Muscle layer of duodenum (tissue), 2 donors: Measurements from ENCODE around the gene NCS1.

Source experiments
- H3K27ac ChIP-seq: one replicate; pipeline ENCODE4 v1.7.0; 2013; ENCODE audit warnings: mild to moderate bottlenecking, low read length
- H3K27me3 ChIP-seq: one replicate; pipeline ENCODE4 v1.7.0; 2013; ENCODE audit warnings: low read depth, mild to moderate bottlenecking, control low read depth, low read length
- H3K36me3 ChIP-seq, 2 donors: one replicate each; pipeline ENCODE4 v1.7.0; 2013; ENCODE audit warnings: low read length in 2 of 2, control low read depth in 1 of 2, mild to moderate bottlenecking in 1 of 2; ENCODE audit not compliant: insufficient read depth in 2 of 2, control insufficient read depth in 1 of 2
- H3K4me1 ChIP-seq, 2 donors: one replicate each; pipeline ENCODE4 v1.7.0; 2013; ENCODE audit warnings: low read length in 2 of 2, mild to moderate bottlenecking in 2 of 2, control low read depth in 1 of 2, moderate library complexity in 1 of 2; ENCODE audit not compliant: insufficient read depth in 2 of 2, control insufficient read depth in 1 of 2
- H3K4me3 ChIP-seq, 2 donors: one replicate each; pipeline ENCODE4 v1.7.0; 2013; ENCODE audit warnings: low read length in 2 of 2, low read depth in 1 of 2, mild to moderate bottlenecking in 1 of 2
- H3K9me3 ChIP-seq, 2 donors: one replicate each; pipeline ENCODE4 v1.7.0; 2013; ENCODE audit warnings: low read length in 2 of 2, control low read depth in 1 of 2, mild to moderate bottlenecking in 1 of 2; ENCODE audit not compliant: control insufficient read depth in 1 of 2
- donor health status: healthy.

NCS1 gene

DNA sequence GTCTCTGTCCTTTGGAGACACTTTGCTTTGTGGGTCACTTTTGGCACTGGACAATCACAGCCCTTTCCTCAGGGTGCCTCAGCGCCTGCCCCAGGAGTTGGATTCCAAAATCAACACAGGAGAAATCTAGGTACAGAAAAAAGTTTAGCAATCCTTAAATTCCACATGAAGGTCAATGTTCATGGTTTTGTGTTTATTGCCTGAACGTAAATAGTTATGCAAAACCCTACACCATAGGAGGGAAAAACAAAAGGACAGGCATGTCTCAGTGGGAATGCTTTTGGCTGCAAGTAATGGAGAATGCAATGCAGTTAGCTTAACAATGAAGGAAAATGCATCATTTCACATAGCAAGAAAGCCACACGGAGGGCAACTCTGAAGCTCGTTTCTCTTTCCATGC lies 86.8 kb downstream of the NCS1 start:
- H3K9me3 ChIP-seq = no peaks in the 10 kb centered on the region
- peaks cover under 1% of the 10 kb centered on the region for H3K27me3 ChIP-seq

DNA sequence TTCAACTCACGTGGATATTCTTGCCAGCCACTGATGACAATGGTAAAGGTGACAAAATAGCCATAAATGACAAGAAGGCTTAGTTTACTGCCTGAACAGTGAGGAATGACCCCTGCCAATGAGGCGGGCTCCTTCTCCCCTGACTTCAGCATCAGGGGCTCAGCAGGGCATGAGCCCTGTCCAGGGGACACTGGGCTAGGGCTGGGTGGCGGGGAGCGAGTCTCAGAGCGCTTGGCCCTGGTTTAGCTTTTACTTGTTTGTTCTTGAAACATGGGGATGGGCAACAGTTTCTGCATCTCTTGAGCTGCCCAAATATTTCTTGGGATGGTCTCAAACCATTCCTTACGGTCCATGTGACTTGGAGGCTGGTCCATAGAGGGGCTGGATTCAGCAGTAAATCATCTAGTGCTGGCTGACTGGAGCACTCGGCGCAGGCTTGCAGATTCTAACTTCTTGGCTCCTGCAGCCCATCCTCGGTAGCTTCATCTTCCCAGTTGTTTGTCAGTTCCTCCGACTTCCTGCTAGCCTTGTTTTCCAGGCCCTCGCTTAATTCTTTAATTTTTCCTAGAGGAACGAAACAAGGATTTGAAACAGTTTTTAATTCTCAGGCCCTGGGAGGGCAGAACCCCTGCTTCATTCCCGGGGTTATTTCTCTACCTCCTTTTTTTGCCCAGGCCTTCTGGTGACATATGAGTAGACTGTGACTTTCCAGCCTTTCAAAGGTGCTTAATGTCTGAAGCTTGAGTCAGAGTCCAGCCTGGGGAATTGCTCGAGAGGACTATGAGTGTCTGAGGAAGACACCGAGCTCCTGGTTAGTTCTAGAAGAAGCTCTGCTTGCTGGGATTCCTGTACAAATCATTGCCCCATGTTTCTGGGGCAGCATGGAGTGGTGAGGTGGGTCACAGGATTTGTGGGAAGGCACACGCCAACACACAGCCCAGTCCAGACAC lies 88.9 kb downstream of the NCS1 start:
- Histone ChIP-seq H3K27ac (peak overlapping the region; percentile 68), H3K27me3 (peaks cover 12% of the 10 kb centered on the region), H3K4me3 (no peak overlapping the region), H3K36me3 (no peaks in the 10 kb centered on the region), H3K4me1 (peaks cover 0 to 22% of the 10 kb centered on the region in 2 donors), H3K9me3 (no peaks in the 10 kb centered on the region)

More for the DNA sequence above, 86.8 kb downstream of the NCS1 start:
- Histone ChIP-seq H3K4me3 (no peak overlapping the region), H3K27ac (no peak overlapping the region), H3K36me3 (no peaks in the 10 kb centered on the region), H3K4me1 (peaks cover 0 to 8% of the 10 kb centered on the region in 2 donors)

DNA sequence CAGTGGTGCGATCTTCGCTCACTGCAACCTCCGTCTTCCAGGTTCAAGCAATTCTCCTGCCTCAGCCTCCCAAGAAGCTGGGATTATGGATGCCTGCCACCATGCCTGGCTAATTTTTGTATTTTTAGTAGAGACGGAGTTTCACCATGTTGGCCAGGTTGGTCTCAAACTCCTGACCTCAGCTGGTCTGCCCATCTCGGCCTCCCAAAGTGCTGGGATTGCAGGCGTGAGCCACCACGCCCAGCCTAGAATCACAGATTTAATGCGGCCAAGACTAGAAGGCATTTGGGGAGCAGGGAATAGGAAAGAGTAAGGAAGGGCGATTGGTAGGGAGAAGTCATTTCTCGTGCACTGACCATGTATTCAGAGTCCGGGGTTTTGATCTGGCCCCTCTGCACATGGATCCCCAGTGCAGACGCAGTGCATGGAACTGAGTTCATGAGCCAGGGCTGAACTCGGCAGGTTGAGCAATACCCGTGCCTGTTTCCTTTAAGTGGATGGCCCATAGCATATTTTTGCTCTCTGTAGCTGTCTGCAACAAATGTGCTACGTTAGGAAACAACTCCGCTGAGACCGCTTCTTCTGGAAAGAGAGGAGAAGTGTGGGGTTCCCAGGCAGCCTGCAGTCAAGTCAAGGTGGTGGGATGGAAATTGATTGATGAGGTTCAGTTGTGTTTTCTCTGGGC lies 90.0 kb downstream of the NCS1 start:
- Histone ChIP-seq H3K9me3 (no peaks in the 10 kb centered on the region), H3K36me3 (no peaks in the 10 kb centered on the region), H3K27ac (no peak overlapping the region), H3K4me3 (no peak overlapping the region), H3K4me1 (peaks cover 0 to 22% of the 10 kb centered on the region in 2 donors), H3K27me3 (peaks cover 19% of the 10 kb centered on the region)

DNA sequence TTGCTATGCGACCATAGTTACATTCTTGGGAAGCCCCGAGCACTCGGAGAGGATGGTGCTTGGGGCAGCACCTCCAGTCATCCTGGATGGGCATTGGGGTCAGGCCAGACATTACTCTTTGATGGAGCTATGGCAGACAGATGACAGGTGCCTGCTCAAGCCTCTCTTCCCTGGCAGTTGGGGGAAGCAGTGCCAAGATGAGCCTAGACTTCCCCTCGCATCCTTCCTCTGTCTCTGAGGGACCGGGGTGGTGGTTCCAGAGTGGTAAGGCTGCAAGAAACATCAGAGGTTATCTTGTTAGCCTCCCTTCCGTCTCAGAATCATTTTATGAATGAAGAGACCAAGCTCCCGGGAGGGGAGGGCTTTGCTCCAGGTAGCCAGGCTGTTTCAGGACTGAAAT lies 90.6 kb downstream of the NCS1 start:
- peaks cover under 1 to 26% of the 10 kb centered on the region in 2 donors for H3K4me1 ChIP-seq
- no peak overlapping the region for H3K27ac ChIP-seq
- peaks cover 19% of the 10 kb centered on the region for H3K27me3 ChIP-seq
- H3K4me3 ChIP-seq = no peak overlapping the region
- no peaks in the 10 kb centered on the region for H3K9me3 ChIP-seq
- H3K36me3 ChIP-seq = no peaks in the 10 kb centered on the region

DNA sequence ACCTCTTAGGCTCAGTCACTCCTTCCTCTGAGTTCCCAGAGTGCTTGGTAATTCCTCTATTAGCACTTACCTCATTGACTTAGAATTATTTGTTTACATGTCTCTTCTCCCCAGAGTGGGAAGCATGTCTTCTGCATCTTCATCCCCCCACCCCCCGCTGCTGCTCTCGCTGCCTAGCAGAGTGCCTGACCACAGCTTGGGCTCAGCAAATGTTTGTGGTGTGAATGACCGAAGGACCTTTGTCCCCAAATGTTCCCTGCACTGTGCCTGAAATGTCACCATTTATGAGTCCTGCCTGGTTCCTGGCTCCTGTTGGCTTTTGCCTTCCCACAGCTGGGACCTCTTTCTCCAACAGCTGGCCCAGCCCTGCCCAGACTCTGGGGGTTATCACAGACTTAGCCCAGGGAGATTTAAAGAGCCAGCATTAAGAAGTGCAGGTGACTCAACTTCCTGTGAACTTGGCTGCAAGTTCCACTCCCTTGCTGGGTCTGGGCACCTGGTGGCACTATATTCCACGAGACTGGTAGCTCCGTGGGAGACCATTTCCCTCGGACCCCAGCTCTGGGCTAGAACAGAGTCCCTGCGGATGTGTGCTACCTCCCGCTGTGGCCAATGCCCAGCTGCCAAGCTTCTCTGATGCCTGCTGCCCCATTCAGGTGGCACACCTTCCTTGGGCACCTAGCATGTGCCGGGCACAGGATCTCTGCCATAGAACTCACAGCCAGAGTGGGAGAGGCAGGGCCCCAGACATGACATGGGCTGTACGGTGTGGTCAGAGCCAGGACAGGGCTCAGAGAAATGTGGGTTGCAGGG lies 91.6 kb downstream of the NCS1 start:
- H3K4me3 ChIP-seq = no peak overlapping the region
- H3K36me3 ChIP-seq = no peaks in the 10 kb centered on the region
- H3K27me3 ChIP-seq = peaks cover 19% of the 10 kb centered on the region
- H3K4me1 ChIP-seq = peaks cover 6 to 36% of the 10 kb centered on the region in 2 donors
- no peak overlapping the region for H3K27ac ChIP-seq
- no peaks in the 10 kb centered on the region for H3K9me3 ChIP-seq

DNA sequence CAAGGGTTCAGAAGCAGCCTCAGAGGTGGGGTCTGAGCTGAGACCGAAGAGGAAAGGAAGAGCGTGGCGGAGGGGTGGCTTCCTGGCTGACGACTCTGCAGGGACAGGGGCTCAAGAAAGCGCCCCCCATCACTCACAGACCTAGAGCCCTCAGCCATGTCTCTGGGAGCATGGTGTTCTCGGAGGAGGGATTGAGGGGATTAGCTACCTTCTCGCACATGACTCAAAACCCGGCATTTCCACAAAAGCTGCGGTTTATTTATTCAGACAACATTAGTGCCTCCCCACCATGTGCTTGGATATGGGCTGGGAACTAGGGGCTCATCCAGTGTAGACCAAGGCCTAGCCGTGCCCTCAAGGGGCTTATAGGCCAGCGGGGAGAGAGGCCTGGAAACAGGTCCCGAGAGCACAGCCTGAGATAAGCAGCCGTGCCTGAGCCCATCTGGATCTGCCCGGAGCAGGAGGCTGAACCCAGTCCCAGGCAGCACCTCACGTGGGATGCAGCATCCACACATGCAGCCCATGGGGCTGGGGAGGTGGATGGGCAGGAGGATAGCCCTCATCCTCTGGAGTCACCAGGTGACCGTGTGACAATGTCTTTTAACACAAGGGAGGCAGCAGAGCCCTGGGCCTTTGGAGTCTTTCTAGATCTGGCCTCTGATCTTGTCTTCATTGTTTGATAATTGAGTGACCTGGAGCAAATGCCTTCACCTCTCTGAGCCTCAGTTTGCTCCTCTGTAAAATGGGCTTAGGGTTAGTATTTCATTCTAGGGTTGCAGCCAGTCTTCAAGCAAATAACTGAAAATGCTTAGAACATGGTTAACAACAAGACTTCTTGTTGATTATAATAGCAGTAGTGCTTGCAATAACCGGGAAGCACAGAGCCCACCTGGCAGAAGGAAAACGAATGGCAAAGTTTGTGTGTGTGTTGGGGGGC lies 92.5 kb downstream of the NCS1 start:
- Histone ChIP-seq H3K27me3 (peaks cover 19% of the 10 kb centered on the region), H3K4me3 (peak overlapping the region in 1 of 2 donors; percentile 71), H3K4me1 (peaks cover 6 to 37% of the 10 kb centered on the region in 2 donors), H3K27ac (no peak overlapping the region), H3K36me3 (no peaks in the 10 kb centered on the region), H3K9me3 (no peaks in the 10 kb centered on the region)

DNA sequence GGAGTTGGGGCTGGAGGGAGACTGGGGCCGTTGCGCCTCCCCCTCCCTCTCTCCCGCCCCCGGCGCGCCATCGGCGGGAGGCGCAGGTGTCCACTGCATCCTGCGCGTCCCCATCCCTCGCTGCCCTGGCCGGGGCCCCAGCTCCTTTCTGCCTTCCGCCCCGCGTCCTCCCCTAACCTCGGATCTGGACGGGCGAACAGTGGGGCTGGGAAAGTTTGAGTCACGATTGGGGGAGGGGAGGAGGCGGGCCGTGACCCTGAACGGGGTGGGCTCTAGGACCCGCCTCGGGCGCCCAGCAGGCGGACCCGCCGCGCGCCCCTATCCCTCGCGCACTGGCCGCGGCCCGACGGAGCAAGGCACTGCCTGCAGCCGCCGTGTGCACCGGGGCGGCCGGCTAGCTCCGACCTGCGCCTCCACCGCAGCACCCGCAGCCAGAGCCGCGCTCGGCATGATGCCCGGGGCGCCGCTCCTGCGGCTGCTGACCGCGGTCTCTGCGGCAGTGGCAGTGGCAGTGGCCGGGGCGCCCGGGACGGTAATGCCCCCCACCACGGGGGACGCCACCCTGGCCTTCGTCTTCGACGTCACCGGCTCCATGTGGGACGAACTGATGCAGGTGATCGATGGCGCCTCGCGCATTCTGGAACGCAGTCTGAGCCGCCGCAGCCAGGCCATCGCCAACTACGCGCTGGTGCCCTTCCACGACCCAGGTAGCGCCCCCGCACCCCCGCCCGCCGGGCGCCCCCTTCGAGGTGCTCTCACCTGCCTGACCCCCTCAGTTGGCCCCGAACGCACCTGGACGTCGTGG lies 93.4 kb downstream of the NCS1 start, which contains the start of gene HMCN2:
TSS of gene HMCN2 (plus strand) at position 330 of the 805 bp plus-strand sequence. CDS start at position 449, 119 bp downstream.
- Histone ChIP-seq H3K36me3 (no peaks in the 10 kb centered on the region), H3K4me3 (peak within 1 kb of the TSS; percentile 52 to 71), H3K27me3 (peaks cover 19% of the 10 kb centered on the region), H3K9me3 (no peaks in the 10 kb centered on the region), H3K4me1 (peaks cover 6 to 33% of the 10 kb centered on the region in 2 donors), H3K27ac (peak within 1 kb of the TSS; percentile 23)

DNA sequence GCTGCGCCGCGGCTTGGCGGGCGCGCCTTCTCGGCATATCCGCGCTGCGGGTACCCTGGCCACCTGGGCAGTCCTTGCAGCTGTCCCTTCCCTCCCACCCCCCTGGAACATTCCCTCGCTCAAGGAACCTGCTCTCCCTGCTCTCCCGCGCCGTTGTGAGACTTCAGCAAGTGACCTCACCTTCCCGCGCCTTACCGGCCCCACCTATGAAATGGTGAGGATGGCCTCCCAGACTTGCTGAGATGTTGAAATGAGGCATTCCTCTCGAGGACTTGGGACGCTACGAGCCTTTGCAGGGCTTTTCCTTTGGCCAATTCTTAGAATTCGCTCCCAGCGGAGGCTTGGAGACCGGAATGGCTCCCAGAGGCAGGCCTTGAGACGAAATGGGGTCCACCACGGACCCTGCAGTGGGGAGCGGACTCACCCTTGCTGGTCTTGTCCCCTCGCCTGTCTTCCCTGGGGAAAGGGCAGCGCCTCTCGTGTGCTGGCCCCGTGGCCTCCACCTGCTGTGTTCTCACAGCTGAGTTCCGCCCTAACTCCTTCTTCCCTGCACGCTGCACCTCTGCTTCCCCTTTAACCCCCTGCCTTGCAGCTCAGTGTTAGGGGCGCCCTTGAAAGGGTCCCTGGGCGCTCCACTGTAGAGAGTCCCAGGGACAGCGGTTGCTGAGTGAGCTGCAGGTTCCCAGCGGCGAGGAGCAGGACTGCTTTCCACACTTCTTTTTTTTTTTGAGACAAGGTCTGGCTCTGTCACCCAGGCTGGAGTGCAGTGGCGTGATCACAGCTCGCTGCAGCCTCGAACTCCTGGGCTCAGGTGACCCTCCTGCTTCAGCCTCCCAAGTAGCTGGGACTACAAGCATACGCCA lies 94.3 kb downstream of the NCS1 start:
- H3K4me1 ChIP-seq = peaks cover 6 to 30% of the 10 kb centered on the region in 2 donors
- peak overlapping the region; percentile 52 to 71 for H3K4me3 ChIP-seq
- H3K27me3 ChIP-seq = peaks cover 19% of the 10 kb centered on the region
- H3K36me3 ChIP-seq = no peaks in the 10 kb centered on the region
- peak overlapping the region; percentile 80 for H3K27ac ChIP-seq
- H3K9me3 ChIP-seq = no peaks in the 10 kb centered on the region

DNA sequence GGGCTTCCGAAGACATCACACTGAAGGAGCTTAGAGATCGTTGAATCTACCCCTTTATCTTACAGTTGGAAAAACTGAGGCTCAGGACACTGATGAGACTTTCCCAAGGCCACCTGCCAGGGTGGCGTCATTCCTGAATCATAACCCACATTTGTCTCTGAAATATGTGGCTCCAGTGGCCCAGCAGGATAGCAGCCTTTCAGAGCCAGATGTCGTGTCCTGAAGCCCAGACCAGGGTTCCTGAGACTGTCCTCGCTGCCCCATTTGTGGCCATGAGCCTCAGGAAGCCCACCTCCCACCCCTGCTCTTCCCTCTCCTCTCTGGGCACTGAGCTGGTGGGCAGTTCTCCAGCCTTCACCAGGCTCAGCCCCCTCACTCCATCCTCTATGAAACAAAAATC lies 95.7 kb downstream of the NCS1 start:
- no peaks in the 10 kb centered on the region for H3K36me3 ChIP-seq
- H3K27me3 ChIP-seq = peaks cover 19% of the 10 kb centered on the region
- H3K9me3 ChIP-seq = no peaks in the 10 kb centered on the region
- peak overlapping the region; percentile 80 for H3K27ac ChIP-seq
- peak overlapping the region; percentile 23 to 71 for H3K4me3 ChIP-seq
- H3K4me1 ChIP-seq = peaks cover 6 to 33% of the 10 kb centered on the region in 2 donors
